ENCODE data around the gene USP12.

- TF ChIP-seq CTCF (conservative IDR thresholded peaks at IDR 0.05) = no peak
- TF ChIP-seq ZFX (IDR thresholded peaks at IDR 0.05) = no peak
Measured at GRCh38 chr13:27148900-27149299, 22.7 kb downstream of the USP12 start.

Measured in C4-2B (cell line).